Chondrocyte (in vitro differentiated cells): ENCODE data around the gene REEP3. TPM values are rescaled to one million over a fixed set of nuclear protein-coding genes. Genes with fewer than 3 reads are reported as not detected.

Experiments used
- DNase-seq: peaks from one replicate; pipeline ENCODE4 v3.0.0; 2021; ENCODE audit warnings: mixed read lengths, low spot score
- H3K27ac Mint-ChIP-seq: one replicate; pipeline ENCODE4 v1.8.0; 2021; ENCODE audit warnings: mild to moderate bottlenecking, moderate library complexity, mixed read lengths; ENCODE audit not compliant: unreplicated experiment
- H3K27me3 Mint-ChIP-seq: 2 replicates; pipeline ENCODE4 v1.8.0; 2021; ENCODE audit warnings: low read depth, mixed read lengths
- H3K36me3 Mint-ChIP-seq: 2 replicates; pipeline ENCODE4 v1.8.0; 2021; ENCODE audit warnings: low read depth, mixed read lengths
- H3K4me1 Mint-ChIP-seq: 2 replicates; pipeline ENCODE4 v1.8.0; 2021; ENCODE audit warnings: low read depth, mild to moderate bottlenecking, mixed read lengths
- H3K4me3 Mint-ChIP-seq: one replicate; pipeline ENCODE4 v1.8.0; 2021; ENCODE audit warnings: mild to moderate bottlenecking, moderate library complexity, mixed read lengths; ENCODE audit not compliant: unreplicated experiment
- H3K9me3 Mint-ChIP-seq: 2 replicates; pipeline ENCODE4 v1.8.0; 2021; ENCODE audit warnings: low read depth, mixed read lengths
- CTCF ChIP-seq: fragments of 200-600 bp; sonication (generic); IDR thresholded peaks from 2 replicates; pipeline ENCODE4 v1.5.0; 2021; ENCODE audit warnings: antibody characterized with exemption, mild to moderate bottlenecking, moderate library complexity
- total RNA-seq: library from RNA; stranded (reverse); gene quantifications from 3 replicates; pipeline ENCODE4 v1.2.1, GENCODE V29; 2021

The REEP3 gene
- total RNA-seq, 1 donor from 2014 or later = 80.6 TPM

DNA sequence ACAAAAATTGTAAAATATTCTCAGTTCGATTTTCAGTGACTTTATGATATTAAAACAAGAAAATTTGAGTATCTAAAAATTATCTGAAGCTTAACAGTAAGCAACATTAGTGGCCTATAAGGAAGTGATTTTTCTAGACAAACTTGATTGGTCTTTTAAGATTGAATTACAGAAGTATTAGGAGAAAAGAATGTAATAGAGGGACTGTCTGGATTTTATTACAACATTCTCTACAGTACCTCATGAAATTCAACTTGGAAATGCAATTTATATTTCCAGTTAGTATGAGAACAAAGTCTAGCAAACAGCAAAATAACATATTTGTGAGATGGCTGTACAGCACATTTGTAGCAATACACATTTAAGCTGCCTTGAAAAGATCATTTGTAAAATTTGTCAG lies 18.8 kb downstream of the REEP3 start:
- Mint-ChIP-seq H3K4me3 (no peak overlapping the region), H3K4me1 (peaks cover 31% of the 10 kb centered on the region), H3K27ac (peak overlapping the region; percentile 36), H3K36me3 (peaks cover 2% of the 10 kb centered on the region), H3K9me3 (no peaks in the 10 kb centered on the region), H3K27me3 (no peaks in the 10 kb centered on the region)
- no peak for TF ChIP-seq CTCF
- no peak for DNase-seq

DNA sequence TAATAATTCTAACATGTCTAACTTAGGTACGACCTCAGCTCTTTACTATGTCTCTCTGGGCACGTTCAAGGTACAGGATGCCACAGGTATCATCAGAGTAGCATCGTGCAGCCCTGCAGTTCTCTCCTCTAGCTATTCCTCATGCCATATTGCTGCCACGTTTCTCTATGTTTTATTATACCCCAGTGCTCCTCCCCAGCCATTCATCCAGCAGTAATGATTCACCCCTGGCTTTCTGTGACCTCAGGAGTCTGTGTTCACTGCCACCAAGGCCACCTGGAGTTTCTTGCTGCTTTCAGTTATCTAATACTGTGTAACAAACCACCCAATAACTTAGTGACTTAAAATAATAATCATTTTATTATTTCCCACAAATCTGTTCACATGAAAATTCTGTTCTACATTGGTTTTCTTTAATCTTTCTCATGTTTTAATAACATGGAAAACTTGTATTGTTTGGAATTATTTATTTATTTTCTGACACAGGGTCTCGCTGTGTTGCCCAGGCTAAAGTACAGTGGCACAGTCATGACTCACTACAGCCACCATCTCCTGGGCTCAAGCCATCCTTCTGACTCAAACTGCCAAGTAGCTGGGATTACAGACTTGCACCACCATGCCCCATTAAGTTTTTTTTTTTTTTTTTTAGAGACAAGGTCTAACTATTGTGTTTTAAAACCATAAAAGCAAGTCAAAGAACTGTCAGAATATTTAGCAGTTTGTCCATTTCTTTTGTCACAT lies 21.8 kb downstream of the REEP3 start:
- DNase-seq = no peak
- H3K36me3 Mint-ChIP-seq = peaks cover 3% of the 10 kb centered on the region
- H3K4me1 Mint-ChIP-seq = peaks cover 32% of the 10 kb centered on the region
- H3K27me3 Mint-ChIP-seq = no peaks in the 10 kb centered on the region
- TF ChIP-seq CTCF = no peak
- no peak overlapping the region for H3K4me3 Mint-ChIP-seq
- no peaks in the 10 kb centered on the region for H3K9me3 Mint-ChIP-seq
- no peak overlapping the region for H3K27ac Mint-ChIP-seq

GRCh38 chr10:63543576-63543962 lies 22.4 kb downstream of the REEP3 start:
- no peak overlapping the region for H3K27ac Mint-ChIP-seq
- DNase-seq = no peak
- peaks cover 3% of the 10 kb centered on the region for H3K36me3 Mint-ChIP-seq
- no peak overlapping the region for H3K4me3 Mint-ChIP-seq
- H3K27me3 Mint-ChIP-seq = no peaks in the 10 kb centered on the region
- TF ChIP-seq CTCF = no peak
- H3K4me1 Mint-ChIP-seq = peaks cover 32% of the 10 kb centered on the region
- no peaks in the 10 kb centered on the region for H3K9me3 Mint-ChIP-seq

- DNase-seq = no peak
- Mint-ChIP-seq H3K27ac (no peak overlapping the region), H3K4me3 (no peak overlapping the region), H3K4me1 (peaks cover 32% of the 10 kb centered on the region), H3K27me3 (no peaks in the 10 kb centered on the region), H3K9me3 (no peaks in the 10 kb centered on the region), H3K36me3 (peaks cover 3% of the 10 kb centered on the region)
- TF ChIP-seq CTCF = no peak
Observed at GRCh38 chr10:63544418-63544817, 23.2 kb downstream of the REEP3 start.

DNA sequence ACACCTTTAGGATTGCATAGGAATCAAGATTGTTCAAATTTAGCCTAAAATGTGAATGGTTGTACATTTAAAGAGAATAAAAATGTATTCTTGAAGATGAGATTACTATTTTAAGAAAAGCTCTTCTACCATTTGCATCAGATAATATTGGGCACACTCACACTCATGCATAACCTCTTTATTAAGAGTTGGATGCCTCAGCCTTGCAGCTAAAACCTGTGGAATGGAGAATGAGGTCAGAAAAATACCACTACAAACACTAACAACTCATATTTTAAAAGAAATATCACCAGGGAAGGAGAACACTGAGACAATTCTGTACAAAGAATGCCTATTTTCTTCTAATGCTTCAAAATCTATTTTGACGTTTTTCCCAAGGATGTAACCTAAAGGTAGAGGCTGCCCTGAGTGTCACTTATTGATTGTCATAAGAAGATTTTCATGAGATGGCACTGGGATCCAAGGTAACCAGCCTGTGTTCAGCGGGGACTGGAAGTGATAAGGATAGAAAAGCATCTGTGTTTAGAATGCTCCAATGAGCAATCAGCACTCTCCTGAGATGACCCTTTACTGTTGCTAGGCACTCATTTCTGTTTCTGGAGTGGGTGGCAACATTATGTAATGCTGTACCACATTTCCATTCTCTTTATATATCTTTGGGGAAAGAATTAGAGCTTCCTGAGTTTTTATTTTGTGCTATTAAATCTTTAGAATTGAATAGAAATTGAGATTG lies 26.6 kb downstream of the REEP3 start:
- TF ChIP-seq CTCF = no peak
- Mint-ChIP-seq H3K27me3 (no peaks in the 10 kb centered on the region), H3K36me3 (peaks cover 3% of the 10 kb centered on the region), H3K27ac (no peak overlapping the region), H3K9me3 (no peaks in the 10 kb centered on the region), H3K4me1 (peaks cover 29% of the 10 kb centered on the region), H3K4me3 (no peak overlapping the region)
- no peak for DNase-seq
